ENCODE measurements around the gene MSRB1.

DNA sequence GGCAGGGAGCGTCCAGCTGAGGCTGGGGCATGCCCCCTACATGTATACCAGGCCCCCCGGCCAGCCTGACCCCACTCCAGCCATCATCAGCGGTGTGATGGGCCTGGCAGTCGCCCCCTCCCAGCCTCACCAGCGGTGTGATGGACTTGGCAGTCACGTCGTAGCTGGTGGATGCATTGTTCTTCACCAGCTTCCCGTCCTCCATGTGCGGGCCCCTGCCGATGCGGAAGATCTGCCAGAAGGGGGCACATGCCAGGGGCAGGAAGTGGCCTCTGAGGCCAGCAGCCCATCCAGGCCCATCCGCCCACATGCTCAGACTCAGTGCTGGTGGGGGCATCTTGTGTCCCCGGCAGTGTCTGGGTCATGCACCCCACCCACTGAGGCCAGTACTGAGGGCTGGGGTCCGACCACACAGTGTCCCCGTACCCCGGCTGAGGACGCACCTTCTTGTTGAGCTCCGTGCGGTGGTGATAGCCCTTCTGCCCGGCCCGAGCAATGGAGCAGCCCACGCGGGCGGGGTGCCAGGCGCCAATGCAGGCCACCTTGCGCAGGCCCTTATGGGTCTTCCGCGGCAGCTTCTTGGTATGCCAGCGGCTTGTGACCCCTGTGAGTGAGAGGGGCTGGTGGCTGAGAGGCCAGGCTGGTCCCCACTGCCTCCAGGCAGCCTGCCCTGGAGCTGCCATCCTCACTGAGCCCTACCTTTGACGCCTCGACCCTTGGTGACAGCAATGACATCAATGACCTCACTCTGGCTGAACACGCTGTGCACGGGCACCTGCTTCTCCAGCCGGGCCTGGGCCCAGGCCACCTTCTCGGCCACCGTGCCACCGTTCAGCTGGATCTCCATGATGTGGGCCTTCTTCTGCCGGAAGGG is 3.7 kb upstream of the MSRB1 start:
- TF ChIP-seq POLR2A (IDR thresholded peaks at IDR 0.05; ENCODE audit: low read length) (no peak), GATA1 (IDR thresholded peaks at IDR 0.05; ENCODE audit: low read depth, low read length) (no peak)

All from erythroblast (primary cell).